GM19324 (cell line): ENCODE results near the gene ABHD12B.

Experiments
- ATAC-seq: cut with Tn5 transposase; IDR thresholded peaks from one replicate; pipeline ENCODE4 v1.9.1; 2021; ENCODE audit warnings: mild to moderate bottlenecking, moderate library complexity; ENCODE audit not compliant: unreplicated experiment, low FRiP score

Gene ABHD12B

GRCh38 chr14:50871914-50872732, at the start of gene ABHD12B:
TSS of gene ABHD12B (plus strand) at chr14:50872053. CDS start at chr14:50872175, 122 bp downstream.
- no peak for ATAC-seq

GRCh38 chr14:50822501-50823042, 49.3 kb upstream of the ABHD12B start:
- no peak for ATAC-seq

- ATAC-seq: peak; percentile 25
Observed at GRCh38 chr14:50823051-50823761, 48.6 kb upstream of the ABHD12B start.

- peak; percentile 66 for ATAC-seq
Observed at GRCh38 chr14:50823762-50824636, 47.9 kb upstream of the ABHD12B start.

GRCh38 chr14:50825307-50825706, 46.5 kb upstream of the ABHD12B start:
- ATAC-seq: no peak

GRCh38 chr14:50826681-50827080, 45.2 kb upstream of the ABHD12B start:
- no peak for ATAC-seq

- ATAC-seq: no peak
Observed at GRCh38 chr14:50828721-50829488, 42.9 kb upstream of the ABHD12B start.

- ATAC-seq: no peak
Observed at GRCh38 chr14:50829489-50830043, 42.3 kb upstream of the ABHD12B start.

- peak; percentile 43 for ATAC-seq
Observed at GRCh38 chr14:50830044-50830931, 41.6 kb upstream of the ABHD12B start.

GRCh38 chr14:50830932-50831725, 40.7 kb upstream of the ABHD12B start, which contains the start of gene NIN:
TSS of gene NIN (minus strand) at chr14:50831162. CDS start at chr14:50822056, 9,106 bp downstream.
- peak; percentile 84 for ATAC-seq

- no peak for ATAC-seq
Observed at GRCh38 chr14:50831726-50832168, 40.1 kb upstream of the ABHD12B start.

GRCh38 chr14:50832935-50833630, 38.8 kb upstream of the ABHD12B start:
- ATAC-seq: no peak

GRCh38 chr14:50834802-50835276, 37.0 kb upstream of the ABHD12B start:
- ATAC-seq: no peak

GRCh38 chr14:50835280-50835679, 36.6 kb upstream of the ABHD12B start:
- no peak for ATAC-seq

GRCh38 chr14:50836515-50836914, 35.3 kb upstream of the ABHD12B start:
- no peak for ATAC-seq

GRCh38 chr14:50837271-50837670, 34.6 kb upstream of the ABHD12B start:
- ATAC-seq: no peak
